Bronchial smooth muscle cell (primary cell): ENCODE measurements around the gene METTL1. TPM values are rescaled to one million over a fixed set of nuclear protein-coding genes. Genes with fewer than 3 reads are reported as not detected.

Experiments used
- total RNA-seq: library from RNA; depleted of rRNA; stranded (reverse); fragments of >200 nt; gene quantifications from 2 replicates; pipeline ENCODE4 v1.2.1, GENCODE V29; 2014

The METTL1 gene
- total RNA-seq = 2.5 and 3.1 TPM in 2 replicates

DNA sequence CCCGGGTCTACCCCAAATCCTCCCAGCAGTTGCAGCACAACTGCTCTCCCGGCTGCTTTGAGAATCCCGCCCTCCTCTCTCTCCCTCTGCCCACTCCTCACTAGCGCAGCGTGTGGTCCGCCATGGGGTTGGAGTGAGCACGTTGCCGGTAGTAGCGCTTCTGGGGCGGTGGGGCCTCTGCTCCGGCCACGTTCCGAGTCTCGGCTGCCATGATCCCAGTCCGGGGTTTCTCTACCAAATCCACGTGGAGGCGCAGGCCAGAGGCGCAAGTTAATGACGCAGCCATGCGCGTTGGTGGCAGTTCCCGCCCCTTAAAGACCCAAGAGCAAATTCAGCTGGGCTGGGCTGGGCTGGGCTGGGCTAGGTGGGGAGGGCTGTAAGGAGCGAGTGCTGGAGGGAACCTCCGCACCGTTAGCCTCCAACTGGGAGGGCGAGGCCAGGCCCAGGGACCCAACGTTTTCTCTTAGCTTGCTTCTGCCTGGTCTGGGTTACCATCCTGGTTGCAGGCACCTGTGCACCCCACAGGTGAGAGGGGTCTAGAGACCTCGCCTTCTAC is at the start of gene METTL1:
METTL1 (minus strand) TSS at position 233 of the 556 bp plus-strand sequence; CDS start at position 211, 22 bp downstream.

GRCh38 chr12:57782608-57783465 is 10.9 kb upstream of the METTL1 start, which contains the start of gene TSFM:
Gene TSFM (plus strand): TSS chr12:57782787. CDS start chr12:57782802, 15 bp downstream.

DNA sequence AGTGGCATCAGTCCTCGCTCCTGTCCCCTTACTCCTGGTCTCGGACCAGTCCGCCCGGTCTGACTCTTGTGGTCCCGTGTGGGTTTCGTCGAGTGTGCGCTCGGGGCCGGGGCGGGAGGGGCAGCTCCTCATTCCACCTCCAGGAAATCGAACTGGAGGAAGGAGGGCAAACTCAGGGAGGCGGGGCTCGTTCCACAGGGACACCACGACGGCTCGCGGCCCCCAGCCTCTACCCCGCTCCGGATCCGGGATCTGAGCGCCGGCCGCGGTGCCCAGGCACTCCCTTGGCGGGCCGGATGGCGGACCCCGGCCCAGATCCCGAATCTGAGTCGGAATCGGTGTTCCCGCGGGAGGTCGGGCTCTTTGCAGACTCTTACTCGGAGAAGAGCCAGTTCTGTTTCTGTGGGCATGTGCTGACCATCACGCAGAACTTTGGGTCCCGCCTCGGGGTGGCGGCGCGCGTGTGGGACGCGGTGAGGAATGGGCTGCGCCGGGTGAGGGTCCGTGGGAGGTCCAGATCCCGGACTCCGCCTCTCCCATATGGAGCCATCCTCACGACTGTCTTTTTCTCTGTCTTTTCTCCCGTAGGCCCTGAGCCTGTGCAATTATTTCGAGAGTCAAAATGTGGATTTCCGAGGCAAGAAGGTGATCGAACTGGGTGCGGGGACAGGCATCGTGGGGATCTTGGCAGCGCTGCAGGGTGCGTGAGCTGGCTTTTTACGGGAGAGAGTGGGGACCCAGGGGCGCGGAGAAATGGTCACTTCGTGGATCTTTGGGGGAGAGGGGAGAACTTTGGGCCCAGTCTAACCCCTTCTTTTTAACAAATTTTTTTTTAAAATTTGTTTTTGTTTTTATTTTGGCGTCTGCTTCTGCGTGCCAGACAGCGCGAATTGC is 771 bp upstream of the METTL1 start, which contains the start of gene EEF1AKMT3:
EEF1AKMT3 (plus strand) TSS at position 186 of the 894 bp plus-strand sequence; CDS start at position 297, 111 bp downstream.

DNA sequence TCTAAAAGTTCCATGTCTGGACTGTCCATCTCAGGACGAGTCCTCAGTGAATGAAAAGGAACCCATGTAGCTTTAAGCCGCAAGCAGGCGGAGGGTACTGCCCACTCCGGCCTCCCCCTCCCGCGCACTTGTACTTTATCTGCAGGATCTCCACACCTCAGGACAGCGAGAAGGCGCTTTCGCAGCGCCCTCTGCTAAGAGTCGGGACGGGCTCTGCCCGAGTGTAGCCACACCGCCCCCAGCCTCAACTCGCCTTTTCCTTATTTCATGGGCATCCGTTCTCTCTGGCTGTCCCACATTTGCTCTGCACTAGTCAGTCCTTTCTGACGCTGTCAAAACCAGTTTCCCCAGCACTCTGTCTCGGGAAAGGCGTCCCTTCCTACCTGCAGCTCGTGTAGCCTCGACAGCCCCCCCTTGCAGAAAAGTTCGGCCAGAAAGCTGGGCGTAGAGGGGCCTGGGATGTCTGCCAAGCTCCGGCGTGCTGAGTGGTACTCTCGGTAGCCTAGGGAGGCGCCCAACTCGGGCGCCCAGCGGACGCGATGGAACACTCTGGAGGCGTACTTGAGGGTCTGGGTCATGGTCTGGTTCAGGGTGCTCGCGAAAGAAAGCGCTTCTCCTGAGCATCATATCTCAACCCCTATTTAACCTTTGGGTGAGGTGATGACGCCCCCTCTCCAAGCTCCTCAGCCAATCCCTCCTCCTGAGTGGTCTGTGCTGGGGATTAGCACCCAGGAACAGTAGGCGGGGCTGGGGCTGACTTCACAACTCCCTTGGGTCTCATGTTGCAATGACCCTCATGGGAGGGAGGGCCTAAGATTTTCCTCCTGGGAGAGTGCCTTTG is 5.2 kb downstream of the METTL1 start, which contains the start of gene CYP27B1:
CYP27B1 (minus strand) TSS at position 615 of the 841 bp plus-strand sequence; CDS start at position 578, 37 bp downstream.

GRCh38 chr12:57754411-57755193 is 17.3 kb downstream of the METTL1 start, which contains the start of gene MARCHF9:
Gene MARCHF9 (plus strand): TSS chr12:57755103. CDS start chr12:57755529, 426 bp downstream.

GRCh38 chr12:57751788-57752667 is 19.9 kb downstream of the METTL1 start, which contains the start of gene CDK4:
Gene CDK4 (minus strand): TSS chr12:57752310. CDS start chr12:57751717, 593 bp downstream.

DNA sequence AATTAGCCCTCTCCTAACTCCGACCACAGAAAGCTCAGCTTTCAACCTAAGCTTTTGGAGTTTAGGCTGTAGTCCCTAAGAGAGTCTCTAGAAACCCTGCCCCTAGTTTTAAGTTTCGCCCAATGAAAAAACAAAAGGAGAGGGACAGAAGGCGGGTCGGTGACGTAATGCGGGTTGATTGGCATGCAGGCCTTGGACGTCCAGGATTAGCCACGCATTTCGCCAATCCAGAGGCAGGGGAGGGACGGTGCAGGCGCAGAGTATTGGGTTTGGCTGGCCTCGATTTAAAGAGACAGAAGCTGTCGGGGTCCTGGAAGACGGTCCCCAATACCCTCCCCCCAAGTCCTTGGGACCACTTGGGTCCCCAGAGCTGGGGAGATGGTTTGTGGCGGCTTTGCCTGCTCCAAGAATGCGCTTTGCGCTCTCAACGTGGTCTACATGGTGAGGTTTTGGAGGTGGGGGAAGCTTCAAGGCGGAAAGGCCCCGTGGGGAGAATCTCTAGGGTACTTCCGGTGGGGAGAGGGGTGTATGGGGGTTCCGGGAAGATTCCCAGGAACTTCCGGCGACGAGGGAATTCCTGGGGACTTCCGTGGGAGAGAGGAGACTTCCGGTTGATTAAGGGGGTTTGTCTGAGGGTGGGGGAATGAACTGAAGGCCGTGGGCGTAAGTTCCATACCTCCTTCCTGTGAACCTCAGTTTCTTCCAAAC is 27.0 kb downstream of the METTL1 start, which contains the start of gene TSPAN31:
TSPAN31 (plus strand) TSS at position 263 of the 708 bp plus-strand sequence; CDS start at position 379, 116 bp downstream.

DNA sequence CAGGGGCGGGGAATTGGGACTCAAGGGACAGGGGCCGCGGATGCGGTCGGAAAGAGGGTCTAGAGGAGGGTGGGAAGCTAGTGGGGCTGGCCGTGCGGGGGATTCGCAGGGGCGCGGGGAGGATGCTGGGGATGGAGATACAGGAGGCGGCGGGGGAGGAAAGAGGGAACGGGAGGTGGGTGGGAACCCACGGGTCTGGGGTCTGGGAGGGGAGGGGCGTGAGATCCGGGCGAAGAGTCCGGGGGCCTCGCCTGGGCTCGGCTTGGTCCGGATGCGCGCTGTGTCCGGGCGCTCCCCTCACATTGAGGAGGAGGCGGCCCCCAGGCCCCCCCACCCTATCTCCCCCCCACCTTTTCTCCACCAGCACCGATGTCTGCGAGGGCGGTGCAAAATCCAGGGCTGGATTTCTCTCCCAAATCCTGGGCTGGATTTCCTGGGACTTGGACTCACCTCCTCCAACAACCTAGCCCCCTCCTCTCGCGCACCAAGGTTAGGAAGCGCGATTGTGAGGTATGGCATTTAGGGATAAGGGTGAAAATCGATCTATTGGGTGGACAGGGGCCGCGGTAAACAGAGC is 33.2 kb downstream of the METTL1 start, which contains the start of gene AGAP2:
AGAP2 (minus strand) TSS at position 82 of the 577 bp plus-strand sequence. CDS start 496 bp downstream, outside the sequence.

Other genes with a start within 250 kb of the METTL1 start
- 3.4 and 4.7 TPM in 2 replicates for gene MBD6, start 249.3 kb downstream of the METTL1 start, total RNA-seq
- gene DCTN2, start 224.9 kb downstream of the METTL1 start, total RNA-seq = 79.6 and 85.2 TPM in 2 replicates
- gene KIF5A, start 222.1 kb downstream of the METTL1 start, total RNA-seq = 0.47 and 0.60 TPM in 2 replicates
- 7.9 and 11.8 TPM in 2 replicates for gene PIP4K2C, start 180.9 kb downstream of the METTL1 start, total RNA-seq
- 12.8 and 16.2 TPM in 2 replicates for gene DTX3, start 167.3 kb downstream of the METTL1 start, total RNA-seq
- gene ARHGEF25, start 160.7 kb downstream of the METTL1 start, total RNA-seq = 33.4 and 38.7 TPM in 2 replicates
- gene B4GALNT1, start 138.9 kb downstream of the METTL1 start, total RNA-seq = 0.77 and 0.79 TPM in 2 replicates
- 186 and 554 TPM in 2 replicates for gene OS9, start 78.0 kb downstream of the METTL1 start, total RNA-seq
- gene AGAP2, start 33.4 kb downstream of the METTL1 start, total RNA-seq = 0.32 and 0.43 TPM in 2 replicates
- 56.4 and 60.0 TPM in 2 replicates for gene TSPAN31, start 27.1 kb downstream of the METTL1 start, total RNA-seq
- 163 and 185 TPM in 2 replicates for gene CDK4, start 19.8 kb downstream of the METTL1 start, total RNA-seq
- gene MARCHF9, start 17.0 kb downstream of the METTL1 start, total RNA-seq = 1.3 and 4.5 TPM in 2 replicates
- gene CYP27B1, start 5.0 kb downstream of the METTL1 start, total RNA-seq = 0.26 TPM in 1 of 2 replicates, not detected in the other
- gene EEF1AKMT3, start 509 bp upstream of the METTL1 start, total RNA-seq = 5.6 and 5.7 TPM in 2 replicates
- 9.4 and 14.3 TPM in 2 replicates for gene TSFM, start 10.7 kb upstream of the METTL1 start, total RNA-seq
- gene AVIL, start 46.6 kb upstream of the METTL1 start, total RNA-seq = 2.7 and 8.1 TPM in 2 replicates
- 55.8 and 96.5 TPM in 2 replicates for gene CTDSP2, start 74.6 kb upstream of the METTL1 start, total RNA-seq
- gene ATP23, start 169.5 kb upstream of the METTL1 start, total RNA-seq = 12.9 and 24.2 TPM in 2 replicates